Activated B cell treated with CpG ODN at 0.5 μM for 24 hours (primary cell): ENCODE data around the gene H6PD. TPM values are rescaled to one million over a fixed set of nuclear protein-coding genes. Genes with fewer than 3 reads are reported as not detected.
A peak's percentile ranks its signal among the peaks of the same experiment; 100 is the strongest.

Experiments
- ATAC-seq: fragments of 200-7000 bp; cut with Tn5 transposase; one replicate; pipeline ENCODE4 v1.10.0; 2021; ENCODE audit warnings: low read depth, mild to moderate bottlenecking, moderate library complexity
- CTCF ChIA-PET: fragments of 350-600 bp; sonication (Branson Sonifier 250); formaldehyde crosslinking; loops from one replicate; lab custom pipeline; 2021; ENCODE audit warnings: antibody characterized with exemption; lab: Charles Lee
- POLR2A ChIA-PET: fragments of 350-600 bp; sonication (Branson Sonifier 250); formaldehyde crosslinking; loops from one replicate; lab custom pipeline; 2021; ENCODE audit warnings: antibody characterized with exemption; lab: Charles Lee
- DNase-seq: peaks from one replicate; pipeline ENCODE4 v3.0.0; 2022
- H3K27ac Mint-ChIP-seq: one replicate; pipeline ENCODE4 v1.8.0; 2020; ENCODE audit warnings: mixed read lengths
- H3K27me3 Mint-ChIP-seq: one replicate; pipeline ENCODE4 v1.8.0; 2021; ENCODE audit warnings: mixed read lengths
- H3K36me3 Mint-ChIP-seq: one replicate; pipeline ENCODE4 v1.8.0; 2021; ENCODE audit warnings: low read depth, mixed read lengths
- H3K4me1 Mint-ChIP-seq: one replicate; pipeline ENCODE4 v1.8.0; 2021; ENCODE audit warnings: mixed read lengths
- H3K4me3 Mint-ChIP-seq: one replicate; pipeline ENCODE4 v1.8.0; 2020; ENCODE audit warnings: mild to moderate bottlenecking, mixed read lengths
- H3K9me3 Mint-ChIP-seq: one replicate; pipeline ENCODE4 v1.8.0; 2020; ENCODE audit warnings: mixed read lengths
- CTCF ChIP-seq: fragments of 200-600 bp; IDR thresholded peaks from one replicate; pipeline ENCODE4 v1.8.0; 2022; ENCODE audit warnings: antibody characterized with exemption, mild to moderate bottlenecking
- intact Hi-C: fragments of 100-400 bp; cut with micrococcal nuclease; formaldehyde crosslinking; loops from one replicate; pipeline ENCODE4 v1.15.1; 2024
- total RNA-seq: library from RNA; stranded (reverse); gene quantifications from 2 replicates; pipeline ENCODE4 v1.2.3, GENCODE V29; 2022

Gene H6PD
- total RNA-seq, 1 donor from 2014 or later: 21.9 TPM

GRCh38 chr1:9275161-9275560, 40.6 kb downstream of the H6PD start:
- H3K27me3 Mint-ChIP-seq: peaks cover 4% of the 10 kb centered on the region
- ATAC-seq: no peak
- ChIA-PET CTCF (interaction anchor here (0.6 to 1.3 kb wide), 6 partner anchors 8 to 218 kb away, joined by 3 to 4 read pairs (median 3); partner anchors contain the start of gene H6PD), POLR2A (no interaction called here)
- no peak overlapping the region for H3K4me3 Mint-ChIP-seq
- intact Hi-C loops: no loop called here
- H3K9me3 Mint-ChIP-seq: no peaks in the 10 kb centered on the region
- no peak for TF ChIP-seq CTCF
- DNase-seq: no peak
- H3K36me3 Mint-ChIP-seq: peaks cover 7% of the 10 kb centered on the region
- no peak overlapping the region for H3K27ac Mint-ChIP-seq
- peaks cover 7% of the 10 kb centered on the region for H3K4me1 Mint-ChIP-seq

- H3K4me1 Mint-ChIP-seq: peaks cover 9% of the 10 kb centered on the region
- no peak overlapping the region for H3K4me3 Mint-ChIP-seq
- peaks cover 6% of the 10 kb centered on the region for H3K27me3 Mint-ChIP-seq
- CTCF ChIA-PET: interaction anchor here (0.6 to 1.3 kb wide), 6 partner anchors 9 to 217 kb away, joined by 3 to 4 read pairs (median 3); partner anchors contain the start of gene H6PD
- POLR2A ChIA-PET: no interaction called here
- H3K27ac Mint-ChIP-seq: no peak overlapping the region
- peaks cover 7% of the 10 kb centered on the region for H3K36me3 Mint-ChIP-seq
- no peaks in the 10 kb centered on the region for H3K9me3 Mint-ChIP-seq
- peak; percentile 94 for ATAC-seq
- no peak for DNase-seq
- TF ChIP-seq CTCF: no peak
- intact Hi-C loops: no loop called here
Measured at GRCh38 chr1:9275567-9276034, 41.0 kb downstream of the H6PD start.

- ATAC-seq (no peak), DNase-seq (no peak)
- TF ChIP-seq CTCF: no peak
- intact Hi-C loops: no loop called here
- peaks cover 18% of the 10 kb centered on the region for H3K27me3 Mint-ChIP-seq
- H3K9me3 Mint-ChIP-seq: no peaks in the 10 kb centered on the region
- no peak overlapping the region for H3K4me3 Mint-ChIP-seq
- H3K36me3 Mint-ChIP-seq: peaks cover 3% of the 10 kb centered on the region
- H3K27ac Mint-ChIP-seq: no peak overlapping the region
- ChIA-PET CTCF (interaction anchor here (1.0 kb wide), 1 partner anchor 177 kb away, joined by 3 read pairs; no protein-coding TSS in a partner anchor), POLR2A (no interaction called here)
- peaks cover 21% of the 10 kb centered on the region for H3K4me1 Mint-ChIP-seq
Measured at GRCh38 chr1:9278116-9278515, 43.5 kb downstream of the H6PD start.

GRCh38 chr1:9278585-9279153, 44.1 kb downstream of the H6PD start:
- no peak for TF ChIP-seq CTCF
- CTCF ChIA-PET: interaction anchor here (1.0 kb wide), 1 partner anchor 177 kb away, joined by 3 read pairs; no protein-coding TSS in a partner anchor
- peaks cover 3% of the 10 kb centered on the region for H3K36me3 Mint-ChIP-seq

GRCh38 chr1:9279172-9279840, 44.7 kb downstream of the H6PD start:
- H3K4me1 Mint-ChIP-seq: peaks cover 28% of the 10 kb centered on the region
- CTCF ChIA-PET: no interaction called here
- H3K9me3 Mint-ChIP-seq: no peaks in the 10 kb centered on the region
- H3K36me3 Mint-ChIP-seq: peaks cover 3% of the 10 kb centered on the region
- peaks cover 18% of the 10 kb centered on the region for H3K27me3 Mint-ChIP-seq
- no peak for TF ChIP-seq CTCF
- ATAC-seq (no peak), DNase-seq (no peak)
- H3K4me3 Mint-ChIP-seq: no peak overlapping the region
- POLR2A ChIA-PET: no interaction called here
- intact Hi-C loops: no loop called here
- no peak overlapping the region for H3K27ac Mint-ChIP-seq

More at GRCh38 chr1:9278585-9279153, 44.1 kb downstream of the H6PD start:
- DNase-seq (no peak), ATAC-seq (no peak)
- intact Hi-C loops: no loop called here
- Mint-ChIP-seq H3K4me1 (peaks cover 22% of the 10 kb centered on the region), H3K4me3 (no peak overlapping the region), H3K9me3 (no peaks in the 10 kb centered on the region), H3K27ac (no peak overlapping the region), H3K27me3 (peaks cover 18% of the 10 kb centered on the region)
- POLR2A ChIA-PET: no interaction called here
